HCT116 (cell line): ENCODE results near the gene KNDC1.

Experiments used
- CBX3 ChIP-seq: IDR thresholded peaks from 2 replicates; pipeline ENCODE4 v1.6.1; 2012; ENCODE audit warnings: low read depth
- CTCF ChIP-seq, 3 experiments: fragments of 200-600 bp in 1 of 3; sonication (generic) in 1 of 3; IDR thresholded peaks in 2 of 3; conservative IDR thresholded peaks in 1 of 3; 2 replicates each; pipeline ENCODE4 v1.5.1; 2012 to 2017; ENCODE audit warnings: low read depth in 2 of 3, low read length in 2 of 3, antibody characterized with exemption in 1 of 3, borderline replicate concordance in 1 of 3, control low read depth in 1 of 3, mild to moderate bottlenecking in 1 of 3, mixed read lengths in 1 of 3, mixed run types in 1 of 3, moderate library complexity in 1 of 3; ENCODE audit not compliant: insufficient read depth in 1 of 3
- ELF1 ChIP-seq: IDR thresholded peaks from 2 replicates; pipeline ENCODE4 v1.6.1; 2012; ENCODE audit warnings: low read depth, borderline replicate concordance
- EZH2 ChIP-seq: fragments of 200-600 bp; sonication (generic); IDR thresholded peaks from 2 replicates; pipeline ENCODE4 v1.6.1; 2017; ENCODE audit warnings: antibody characterized with exemption, mixed run types
- MAX ChIP-seq: IDR thresholded peaks from 2 replicates; pipeline ENCODE4 v1.6.1; 2012
- POLR2A ChIP-seq: IDR thresholded peaks from 2 replicates; pipeline ENCODE4 v1.7.0; 2011; ENCODE audit warnings: borderline replicate concordance; ENCODE audit not compliant: insufficient read depth, insufficient read length; ENCODE audit errors: extremely low read depth
- POLR2AphosphoS5 ChIP-seq: IDR thresholded peaks from 2 replicates; pipeline ENCODE4 v1.6.1; 2011; ENCODE audit warnings: mild to moderate bottlenecking, low read depth, low read length, moderate library complexity
- REST ChIP-seq: IDR thresholded peaks from 2 replicates; pipeline ENCODE4 v1.6.1; 2012; ENCODE audit warnings: low read depth
- SIN3A ChIP-seq: IDR thresholded peaks from 2 replicates; pipeline ENCODE4 v1.6.1; 2012; ENCODE audit warnings: low read depth
- YY1 ChIP-seq: IDR thresholded peaks from 2 replicates; pipeline ENCODE4 v1.6.1; 2011; ENCODE audit warnings: low read length, low read depth, moderate library complexity, mild to moderate bottlenecking; ENCODE audit not compliant: insufficient replicate concordance; ENCODE audit errors: extremely low read depth
- ZBTB33 ChIP-seq: IDR thresholded peaks from 2 replicates; pipeline ENCODE4 v1.6.1; 2011; ENCODE audit warnings: mild to moderate bottlenecking, low read length, moderate library complexity; ENCODE audit not compliant: insufficient replicate concordance; ENCODE audit errors: extremely low read depth
- ZNF274 ChIP-seq: fragments of 200-500 bp; sonication (Bioruptor generic); IDR thresholded peaks from 2 replicates; pipeline ENCODE4 v1.6.1; 2014; ENCODE audit warnings: mild to moderate bottlenecking, low read depth, low read length, inconsistent platforms

- TF ChIP-seq CTCF (IDR thresholded peaks at IDR 0.05 in 2 of 3, conservative IDR thresholded peaks at IDR 0.05 in 1 of 3; ENCODE audit: borderline replicate concordance in 1 of 3, insufficient read depth in 1 of 3, low read depth in 2 of 3, low read length in 2 of 3) = no peak
- TF ChIP-seq POLR2A = no peak
- no peak for TF ChIP-seq POLR2AphosphoS5
- no peak for TF ChIP-seq MAX
- TF ChIP-seq ZNF274 = no peak
- TF ChIP-seq REST = no peak
- TF ChIP-seq SIN3A = no peak
- TF ChIP-seq EZH2 = no peak
- TF ChIP-seq ELF1 = no peak
- TF ChIP-seq ZBTB33 = no peak
- no peak for TF ChIP-seq CBX3
- no peak for TF ChIP-seq YY1
Measured at GRCh38 chr10:133224076-133224475, 64.1 kb downstream of the KNDC1 start.
